ENCODE results near the gene TBC1D14.

- TF ChIP-seq CTCF (IDR thresholded peaks at IDR 0.05) (no peak), POLR2A (IDR thresholded peaks at IDR 0.05) (no peak)
Observed at GRCh38 chr4:6956087-6956433, 46.4 kb downstream of the TBC1D14 start.
